HG03060 (cell line): Measurements from ENCODE around the gene TAF13.
"Not testable (repeated sequence)": the region's sequence is repeated elsewhere in the genome, so short reads cannot be mapped to it uniquely, and the experiment has no call there.

Source experiments
- ATAC-seq: cut with Tn5 transposase; IDR thresholded peaks from one replicate; pipeline ENCODE4 v1.9.1; 2021; ENCODE audit warnings: low read depth, moderate number of reproducible peaks; ENCODE audit not compliant: unreplicated experiment

TAF13 gene

DNA sequence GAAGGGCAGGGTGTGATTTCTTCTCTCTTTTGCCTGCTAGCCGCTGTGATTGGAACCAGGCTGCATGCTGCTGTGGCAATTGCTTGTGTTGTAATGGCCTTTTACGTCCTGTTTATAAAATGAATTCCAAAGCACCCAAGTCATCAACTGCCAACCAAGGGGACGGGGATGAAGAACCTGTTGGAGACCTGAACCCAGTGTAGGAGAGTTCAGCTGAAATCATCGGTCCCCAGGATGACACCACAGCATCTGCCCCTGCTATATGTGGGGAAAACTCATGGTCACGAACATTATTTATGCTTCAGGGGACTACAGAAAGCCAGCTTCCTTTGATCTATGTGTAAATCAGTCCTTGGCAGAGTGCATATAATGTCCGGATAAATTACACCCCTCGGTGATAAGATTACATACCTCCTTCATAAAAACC is 18.6 kb upstream of the TAF13 start:
- ATAC-seq = no peak

- ATAC-seq = no peak
Observed at GRCh38 chr1:109091839-109092193, 16.0 kb upstream of the TAF13 start.

- peak; percentile 16 for ATAC-seq
Observed at GRCh38 chr1:109091078-109091838, 15.5 kb upstream of the TAF13 start.

GRCh38 chr1:109090196-109091077 is 14.6 kb upstream of the TAF13 start, which contains the start of gene TMEM167B:
Gene TMEM167B (plus strand): TSS chr1:109090764. CDS start chr1:109090873, 109 bp downstream.
- ATAC-seq = peak; percentile 92

GRCh38 chr1:109089242-109090015 is 13.6 kb upstream of the TAF13 start:
- no peak for ATAC-seq

DNA sequence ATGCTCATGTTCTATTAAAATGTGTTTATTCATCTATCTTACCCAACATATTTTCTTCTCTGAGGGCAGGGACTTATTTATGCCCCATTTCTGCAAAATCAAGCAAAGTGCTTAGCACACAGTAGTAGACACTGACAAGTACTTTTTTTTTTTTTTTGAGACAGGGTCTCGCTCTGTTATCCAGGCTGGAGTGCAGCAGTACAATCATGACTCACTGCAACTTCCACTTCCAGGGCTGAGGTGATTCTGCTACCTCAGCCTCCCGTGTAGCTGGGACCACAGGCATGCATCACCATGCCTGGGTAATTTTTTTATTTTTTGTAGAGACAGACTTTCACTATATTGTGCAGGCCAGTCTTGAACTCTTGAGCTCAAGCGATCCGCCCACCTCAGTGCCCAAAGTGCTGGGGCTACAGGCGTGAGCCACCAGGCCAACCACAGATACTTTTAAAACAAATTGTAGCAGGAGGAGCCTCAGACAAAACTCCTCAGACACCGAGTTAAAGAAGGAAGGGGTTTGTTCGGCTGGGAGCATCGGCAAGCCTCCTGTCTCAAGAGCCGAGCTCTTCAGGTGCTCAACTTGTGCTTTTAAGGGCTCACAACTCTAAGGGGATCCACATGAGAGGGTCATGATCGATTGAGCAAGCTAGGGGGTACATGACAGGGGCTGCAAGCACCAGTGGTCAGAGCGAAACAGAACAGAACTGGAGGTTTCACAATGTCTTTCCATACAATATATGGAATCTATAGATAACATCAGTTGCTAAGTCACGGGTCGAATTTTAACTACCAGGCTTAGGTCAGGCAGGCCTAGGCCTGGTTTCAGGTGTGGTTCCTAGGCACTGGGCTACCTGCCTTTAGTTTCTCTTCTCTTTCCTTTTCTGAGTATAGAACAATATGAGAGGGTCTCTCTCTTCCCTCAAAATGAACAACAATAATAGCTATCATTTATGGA is 9.0 kb upstream of the TAF13 start:
- no peak for ATAC-seq

- ATAC-seq = no peak
Observed at GRCh38 chr1:109083923-109084322, 8.1 kb upstream of the TAF13 start.

DNA sequence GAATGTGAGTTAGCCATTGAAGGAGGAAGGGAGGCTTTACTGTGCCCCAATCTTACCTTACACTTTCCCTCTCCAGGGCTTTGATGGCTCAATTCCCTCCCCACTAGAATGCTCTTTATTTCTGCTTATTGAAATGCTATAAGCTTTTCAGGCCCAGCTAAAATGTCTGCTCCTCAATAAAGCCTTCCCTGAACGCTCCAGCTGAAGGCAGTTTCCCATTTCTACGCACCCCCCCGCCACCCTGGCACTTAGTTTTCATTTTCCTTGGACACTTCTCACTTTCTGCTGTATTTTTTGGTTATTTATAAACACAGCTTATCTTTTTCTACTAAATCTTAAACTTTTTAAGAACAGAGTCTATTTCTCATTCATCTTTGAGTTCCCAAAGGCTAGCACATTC is 7.7 kb upstream of the TAF13 start:
- no peak for ATAC-seq

- no peak for ATAC-seq
Observed at GRCh38 chr1:109080441-109081082, 4.8 kb upstream of the TAF13 start.

DNA sequence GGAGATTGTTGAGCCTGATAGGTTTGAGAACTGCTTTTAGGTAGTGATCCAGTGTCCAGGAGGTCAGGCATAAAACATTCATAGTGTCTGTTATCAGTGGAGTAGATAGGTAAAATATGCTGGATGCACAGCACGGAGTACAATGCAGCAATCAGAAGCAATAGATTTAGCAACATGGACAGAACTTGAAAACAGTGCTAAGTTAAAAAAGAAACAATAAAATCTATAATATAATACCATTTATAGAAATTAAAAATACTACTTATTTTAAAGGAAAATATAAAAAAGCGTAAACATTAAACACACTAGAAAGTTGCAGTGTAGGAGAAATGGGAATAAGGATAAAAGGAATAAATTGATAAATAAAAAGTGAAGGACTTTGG is 3.4 kb upstream of the TAF13 start:
- ATAC-seq = no peak

DNA sequence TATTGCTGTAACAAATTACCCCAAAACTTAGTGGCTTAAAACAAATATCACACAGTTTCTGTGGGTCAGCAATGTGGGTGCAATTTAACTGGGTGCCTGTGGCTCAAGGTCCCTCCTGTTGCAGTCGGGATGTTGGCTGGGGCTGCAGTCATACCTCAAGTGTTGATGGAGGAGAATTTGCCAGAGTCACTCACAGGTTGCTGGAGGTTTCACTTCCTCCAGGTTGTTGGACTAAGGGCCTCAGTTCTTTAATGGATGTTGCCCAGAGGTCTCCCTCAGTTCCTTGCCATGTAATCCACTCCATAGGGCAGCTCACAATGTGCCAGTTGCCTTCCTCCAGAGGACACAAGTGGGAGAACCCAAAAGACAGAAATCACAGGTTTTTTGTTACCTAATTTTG is 2.5 kb upstream of the TAF13 start:
- ATAC-seq = no peak

- no peak for ATAC-seq
Observed at GRCh38 chr1:109069294-109069693, 6.5 kb downstream of the TAF13 start.

- ATAC-seq = no peak
Observed at GRCh38 chr1:109067883-109068282, 7.9 kb downstream of the TAF13 start.

DNA sequence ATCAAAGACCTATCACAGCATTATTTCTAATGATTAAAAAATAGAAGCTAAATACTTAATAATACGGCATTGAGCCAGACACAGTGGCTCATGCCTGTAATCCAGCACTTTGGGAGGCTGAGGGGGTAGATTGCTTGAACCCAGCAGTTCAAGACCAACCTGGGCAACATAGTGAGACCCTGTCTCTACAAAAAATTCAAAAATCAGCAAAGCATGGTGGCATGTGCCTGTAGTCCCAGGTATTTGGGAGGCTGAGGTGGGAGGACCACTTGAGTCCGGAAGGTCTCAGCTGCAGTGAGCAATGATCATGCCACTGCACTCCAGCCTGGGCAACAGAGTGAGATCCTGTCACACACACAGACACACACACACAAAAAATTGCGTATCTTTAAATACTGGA is 10.7 kb downstream of the TAF13 start:
- ATAC-seq = no peak

DNA sequence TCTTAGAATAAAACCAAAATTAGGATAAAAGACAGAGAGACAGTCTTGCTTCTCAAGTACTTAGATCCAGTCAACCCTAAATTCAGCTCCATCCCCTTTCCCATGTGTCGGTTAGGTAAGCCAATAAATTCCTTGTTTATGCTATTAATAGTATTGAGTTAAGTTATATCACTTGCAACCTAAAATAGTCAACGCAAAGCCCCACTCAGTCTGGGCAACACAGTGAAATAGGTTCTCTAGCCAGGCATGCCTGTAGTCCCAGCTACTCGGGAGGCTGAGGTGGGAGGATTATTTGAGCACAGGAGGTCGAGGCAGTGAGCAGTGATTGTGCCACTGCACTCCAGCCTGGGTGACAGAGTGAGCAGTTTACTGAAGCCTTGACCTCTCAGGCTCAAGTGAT is 14.6 kb downstream of the TAF13 start:
- no peak for ATAC-seq

- no peak for ATAC-seq
Observed at GRCh38 chr1:109060707-109061106, 15.1 kb downstream of the TAF13 start.

- ATAC-seq = no peak
Observed at GRCh38 chr1:109059026-109059425, 16.8 kb downstream of the TAF13 start.

DNA sequence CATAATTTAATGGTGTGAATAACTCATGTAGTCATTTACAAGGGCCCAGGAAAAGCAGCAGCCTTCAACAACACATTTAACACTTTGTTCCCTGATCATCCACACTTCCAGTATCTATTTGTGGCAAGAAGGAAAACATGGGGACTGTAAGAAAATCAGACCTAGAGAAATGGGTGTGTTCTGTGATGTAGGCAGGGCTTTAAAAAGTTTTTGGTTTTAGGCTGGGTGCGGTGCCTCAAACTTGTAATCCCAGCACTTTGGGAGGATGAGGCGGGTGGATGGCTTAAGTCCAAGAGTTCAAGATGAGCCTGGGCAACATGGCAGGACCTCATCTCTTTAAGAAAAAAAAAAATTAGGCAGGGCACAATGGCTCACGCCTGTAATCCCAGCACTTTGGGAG is 19.7 kb downstream of the TAF13 start:
- no peak for ATAC-seq

GRCh38 chr1:109052145-109052544 is 23.7 kb downstream of the TAF13 start:
- ATAC-seq = not testable (repeated sequence)
